Effector CD4-positive, alpha-beta T cell (primary cell): Measurements from ENCODE around the gene KCNQ1.

ENCODE experiments used
- DNase-seq: peaks from one replicate; pipeline ENCODE4 v3.0.0-alpha.2; 2020

Gene KCNQ1

DNA sequence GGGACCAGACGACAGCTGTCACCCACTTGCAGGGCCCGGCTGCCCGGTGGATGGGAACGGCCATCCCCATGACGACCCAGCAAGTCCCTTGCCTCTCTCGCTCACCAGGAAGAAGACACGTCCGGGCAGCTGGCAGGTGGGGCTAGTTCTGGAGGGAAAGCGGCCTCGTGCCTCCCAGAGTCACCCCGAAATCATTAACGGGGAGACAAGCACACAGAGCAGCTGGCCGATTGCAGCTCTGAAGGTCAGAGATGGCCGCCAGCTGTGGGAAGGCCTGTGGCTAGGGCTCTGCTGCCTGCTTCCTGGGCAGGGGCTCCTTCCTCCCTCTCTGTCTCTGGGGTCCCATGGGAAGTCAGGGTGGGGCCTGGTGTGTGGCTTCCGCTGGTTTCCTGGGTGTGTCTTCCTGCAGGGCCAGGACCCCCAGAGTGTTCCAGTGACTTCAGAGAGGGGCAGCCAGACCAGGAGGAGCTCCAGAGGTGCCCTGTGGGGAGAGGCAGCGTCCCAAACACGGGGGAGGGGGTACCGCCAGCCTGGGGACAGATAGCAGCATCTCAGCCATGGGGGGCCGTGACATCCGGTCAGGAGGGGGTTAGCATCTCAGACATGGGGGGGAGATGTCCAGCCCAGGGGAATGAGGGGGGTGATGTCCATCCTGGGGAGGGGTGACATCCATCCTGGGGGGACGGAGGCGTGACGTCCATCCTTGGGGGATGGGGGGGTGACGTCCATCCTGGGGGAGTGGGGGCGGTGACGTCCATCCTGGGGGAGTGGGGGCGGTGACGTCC, 114.9 kb downstream of the KCNQ1 start:
- DNase-seq: no peak

GRCh38 chr11:2561696-2562581, 117.1 kb downstream of the KCNQ1 start:
- no peak for DNase-seq

DNA sequence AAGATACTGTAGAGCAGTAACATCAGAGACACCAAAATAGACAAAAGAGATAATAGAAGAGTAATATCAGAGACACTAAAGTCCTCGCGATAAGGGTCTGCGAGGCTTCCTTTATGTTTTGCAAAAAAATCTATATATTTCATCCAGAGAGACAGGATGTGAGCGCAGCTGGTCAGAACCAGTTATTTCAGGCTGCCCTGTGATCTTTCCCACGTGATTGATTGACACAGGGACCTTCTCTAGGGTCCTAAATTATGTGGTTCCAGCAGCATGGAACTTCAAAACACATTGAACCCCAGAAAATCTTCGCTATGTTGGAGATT, 118.0 kb downstream of the KCNQ1 start:
- DNase-seq: no peak

DNA sequence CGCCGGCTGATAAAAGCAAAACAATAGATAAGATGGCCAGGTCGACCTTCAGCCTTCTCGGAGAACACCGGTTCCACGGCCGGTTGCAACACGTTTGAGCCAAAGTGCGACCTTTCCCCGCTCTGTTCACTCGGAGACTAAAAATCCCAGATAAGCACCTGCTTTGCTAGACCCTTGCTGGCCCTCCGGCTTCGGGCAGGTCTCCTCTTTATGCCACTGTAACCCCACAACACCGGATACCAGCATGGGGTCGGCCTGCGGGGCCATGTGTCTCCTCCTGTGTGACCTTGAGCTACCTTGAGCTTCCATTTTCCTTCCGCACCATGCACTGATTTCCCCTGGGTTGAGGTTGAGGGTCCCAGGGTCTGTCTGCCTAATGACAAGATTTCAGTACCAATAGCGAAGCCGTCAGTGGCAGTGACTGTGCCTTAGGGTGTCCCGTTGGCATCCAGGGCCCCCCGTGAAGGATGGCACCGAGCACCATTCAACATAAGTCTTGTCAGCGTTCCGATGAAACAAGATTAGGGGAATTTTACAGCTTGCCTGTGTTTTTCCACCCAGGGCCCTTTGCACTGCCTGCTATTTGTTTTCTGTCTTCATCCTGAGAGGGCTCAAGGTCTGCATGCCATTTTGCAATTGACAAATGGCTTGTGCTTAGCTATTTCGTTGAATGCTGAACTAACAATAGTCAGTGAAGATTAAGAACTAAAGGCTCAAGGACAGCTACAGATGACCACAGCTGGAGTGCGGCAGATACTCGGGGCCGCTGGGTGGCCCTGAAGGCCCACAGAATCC, 118.6 kb downstream of the KCNQ1 start:
- DNase-seq: no peak

- DNase-seq: no peak
Observed at GRCh38 chr11:2564008-2564530, 119.3 kb downstream of the KCNQ1 start.

- DNase-seq: no peak
Observed at GRCh38 chr11:2564588-2565425, 120.0 kb downstream of the KCNQ1 start.

- DNase-seq: no peak
Observed at GRCh38 chr11:2565447-2566222, 120.8 kb downstream of the KCNQ1 start.

DNA sequence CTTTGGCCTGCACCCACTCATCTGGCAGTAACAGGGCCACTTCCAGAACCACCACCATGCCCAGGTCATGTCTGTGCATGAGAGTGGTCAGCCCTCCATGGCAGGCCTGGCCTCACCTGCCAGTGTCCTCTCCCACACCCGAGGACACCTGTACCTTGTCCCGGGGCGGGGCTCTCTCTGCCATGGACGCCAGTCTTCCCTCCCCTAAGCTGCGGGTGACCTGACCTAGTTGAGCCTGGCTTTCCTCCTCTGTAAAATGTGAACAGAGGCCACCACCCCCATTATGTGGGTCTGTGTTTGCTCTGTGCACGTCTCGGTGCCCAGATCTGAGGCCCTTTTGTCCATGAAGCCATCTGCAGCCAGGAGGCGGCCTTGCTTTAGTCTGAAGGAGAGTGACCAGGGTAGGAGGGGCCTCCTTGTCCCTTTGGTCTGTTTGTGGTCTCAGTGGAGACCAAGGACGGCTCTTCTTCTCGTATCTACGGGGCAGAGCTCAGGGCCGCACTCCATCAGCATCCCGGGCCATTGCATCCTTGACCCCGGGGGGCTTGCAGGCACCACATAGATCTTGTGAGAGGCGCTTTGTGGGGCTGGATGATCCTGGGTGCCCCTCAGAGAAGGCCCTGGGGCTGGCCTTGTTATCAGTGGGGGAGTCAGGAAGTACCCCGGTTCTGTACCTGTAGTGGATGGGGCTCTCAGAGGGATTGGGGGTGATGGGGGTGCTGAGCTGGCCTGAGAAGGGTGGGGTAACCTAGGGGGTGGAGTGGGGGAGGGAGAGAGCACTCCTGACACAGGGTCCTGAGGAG, 121.6 kb downstream of the KCNQ1 start:
- no peak for DNase-seq

DNA sequence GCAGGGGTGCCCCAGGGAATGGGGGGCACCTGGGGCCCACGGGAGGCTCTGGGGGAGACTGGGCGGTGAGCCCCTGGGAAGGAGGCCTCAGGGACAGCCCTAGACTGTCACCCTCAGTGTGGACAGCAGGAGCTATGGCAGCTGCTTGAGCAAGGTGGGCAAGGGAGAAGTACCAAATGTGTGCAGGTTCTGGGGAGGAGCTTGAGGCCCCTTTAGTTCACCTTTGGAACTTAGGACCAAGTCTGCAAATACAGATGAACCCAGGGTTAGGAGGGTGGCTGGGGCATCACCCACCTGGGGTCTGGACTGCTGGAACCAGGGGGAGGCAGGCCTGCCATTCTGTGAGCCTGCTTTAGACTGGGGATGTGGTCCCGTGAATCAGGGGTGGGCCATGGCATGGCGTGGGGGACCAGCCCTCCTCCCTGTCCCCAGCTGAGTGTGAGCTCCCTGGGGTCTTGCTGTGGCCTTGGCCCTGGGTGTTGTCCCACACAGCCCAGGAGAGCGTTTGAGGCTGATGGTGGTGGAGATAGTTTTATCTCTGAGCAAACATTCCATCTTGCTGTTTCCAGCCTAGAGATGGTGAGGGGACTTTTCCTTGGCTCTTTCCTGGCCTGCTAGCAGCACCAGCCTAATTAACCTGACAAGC, 122.3 kb downstream of the KCNQ1 start:
- no peak for DNase-seq

DNA sequence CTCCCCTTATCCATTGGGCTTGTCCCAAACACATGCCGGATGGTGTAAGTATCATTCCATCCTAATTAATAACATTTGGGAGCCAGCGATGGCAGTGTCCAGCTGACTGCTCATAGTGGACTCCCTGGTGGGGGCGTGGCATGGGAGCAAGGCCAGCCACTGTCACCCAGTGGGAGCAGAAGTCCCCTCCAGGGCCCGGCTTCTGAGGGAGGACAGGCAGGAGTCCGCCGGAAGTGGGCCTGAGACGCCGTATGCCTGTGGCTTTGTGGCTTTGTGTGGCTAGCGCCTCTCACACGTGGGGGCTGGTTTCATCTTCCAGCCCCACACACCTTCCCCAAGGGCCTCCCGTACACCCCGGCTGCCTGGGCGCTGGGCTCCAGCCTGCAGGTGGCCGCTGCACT, 124.5 kb downstream of the KCNQ1 start:
- no peak for DNase-seq

DNA sequence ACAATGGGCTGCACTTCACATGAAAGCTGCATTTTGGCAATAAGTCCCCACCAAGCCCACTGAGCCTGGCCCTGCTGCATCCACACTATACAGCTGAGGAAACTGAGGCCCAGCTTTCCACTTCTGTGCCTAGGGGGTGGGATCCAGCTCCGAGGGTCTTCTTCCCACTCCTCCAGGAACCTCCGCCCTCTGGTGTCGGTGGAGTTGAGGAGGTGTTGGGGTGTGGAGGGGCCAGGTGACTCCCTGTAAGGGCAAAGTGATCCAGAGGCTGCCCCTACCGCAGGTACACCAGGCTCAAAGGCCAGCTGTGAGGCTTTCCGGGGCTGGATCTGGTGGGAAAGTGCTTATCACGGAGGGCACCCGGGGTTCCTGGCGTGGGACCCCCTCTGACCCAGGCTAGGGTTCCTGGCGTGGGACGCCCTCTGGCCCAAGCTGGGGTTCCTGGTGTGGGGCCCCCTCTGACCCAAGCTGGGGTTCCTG, 125.0 kb downstream of the KCNQ1 start:
- no peak for DNase-seq

GRCh38 chr11:2570211-2570811, 125.5 kb downstream of the KCNQ1 start:
- DNase-seq: no peak

GRCh38 chr11:2570841-2571597, 126.2 kb downstream of the KCNQ1 start:
- no peak for DNase-seq

GRCh38 chr11:2571598-2572281, 126.9 kb downstream of the KCNQ1 start:
- DNase-seq: no peak

GRCh38 chr11:2572491-2573239, 127.9 kb downstream of the KCNQ1 start:
- no peak for DNase-seq

DNA sequence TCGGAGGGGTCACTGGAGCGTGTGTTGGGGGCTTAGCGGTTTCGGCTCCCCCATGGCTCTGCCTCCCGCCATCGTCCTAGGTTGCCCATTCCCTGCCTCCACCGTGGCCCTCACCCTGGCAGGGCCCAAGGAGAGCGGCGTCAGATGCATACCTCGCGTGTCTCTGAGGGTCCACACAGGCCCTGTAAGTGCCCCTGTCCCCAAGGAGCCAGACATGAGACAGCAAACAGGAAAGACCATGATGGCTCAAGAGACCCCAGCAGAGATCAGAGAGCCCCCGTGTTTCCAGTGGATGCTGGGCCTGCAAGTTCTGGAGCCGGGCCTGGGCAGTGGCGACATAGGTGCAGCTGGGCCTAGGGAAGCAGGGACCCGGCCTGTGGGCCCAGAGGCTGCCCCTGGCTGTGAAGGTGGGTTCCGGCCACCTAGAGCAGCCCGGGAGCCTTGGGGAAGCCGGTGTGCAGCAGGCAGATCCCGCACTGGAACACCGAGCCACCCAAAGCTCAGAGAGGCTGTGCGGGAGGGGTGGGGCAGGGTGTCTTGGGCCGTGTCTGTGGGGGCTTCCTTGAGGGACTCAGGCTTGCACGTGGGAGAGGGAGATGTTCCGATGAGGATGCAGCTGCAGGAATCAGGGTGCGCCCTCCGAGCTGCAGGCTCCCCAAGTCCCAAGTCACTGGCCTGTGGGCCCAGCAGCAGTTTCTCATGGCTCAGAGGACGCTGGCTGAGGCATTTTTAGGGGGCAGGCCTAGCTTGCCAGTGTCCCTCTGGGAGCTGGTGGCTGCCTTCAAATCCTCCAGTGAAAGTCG, 128.6 kb downstream of the KCNQ1 start:
- no peak for DNase-seq
